Spleen (tissue), 7 donors: ENCODE results near the gene SEC23A.

Experiments
- POLR2AphosphoS5 ChIP-seq, 3 donors: sonication (generic); formaldehyde crosslinking; IDR thresholded peaks; one replicate each; pipeline ENCODE4 v1.5.1; 2017; ENCODE audit warnings: antibody characterized with exemption in 3 of 3
- TF ChIP-seq, protein P1 (sequence below), 11 experiments: fragments of 200-600 bp in 7 of 11; fragments of 450-650 bp in 4 of 11; sonication (generic) in 4 of 11; IDR thresholded peaks in 8 of 11; conservative IDR thresholded peaks in 3 of 11; 1 replicate in 7 of 11; 2 replicates in 4 of 11; pipeline versions ENCODE4 v1.4.0 to v1.8.0; 2016 to 2021; ENCODE audit warnings: antibody characterized with exemption in 11 of 11, inconsistent platforms in 4 of 11, mild to moderate bottlenecking in 1 of 11
- donor health status: DM: no; HTN: no; CAD: no; lungs with moderate emphysema.
- donor health status: DM: no; HTN: no; CAD: no.
- donor health status: DM: no; HTN: no; CAD: no.

DNA sequence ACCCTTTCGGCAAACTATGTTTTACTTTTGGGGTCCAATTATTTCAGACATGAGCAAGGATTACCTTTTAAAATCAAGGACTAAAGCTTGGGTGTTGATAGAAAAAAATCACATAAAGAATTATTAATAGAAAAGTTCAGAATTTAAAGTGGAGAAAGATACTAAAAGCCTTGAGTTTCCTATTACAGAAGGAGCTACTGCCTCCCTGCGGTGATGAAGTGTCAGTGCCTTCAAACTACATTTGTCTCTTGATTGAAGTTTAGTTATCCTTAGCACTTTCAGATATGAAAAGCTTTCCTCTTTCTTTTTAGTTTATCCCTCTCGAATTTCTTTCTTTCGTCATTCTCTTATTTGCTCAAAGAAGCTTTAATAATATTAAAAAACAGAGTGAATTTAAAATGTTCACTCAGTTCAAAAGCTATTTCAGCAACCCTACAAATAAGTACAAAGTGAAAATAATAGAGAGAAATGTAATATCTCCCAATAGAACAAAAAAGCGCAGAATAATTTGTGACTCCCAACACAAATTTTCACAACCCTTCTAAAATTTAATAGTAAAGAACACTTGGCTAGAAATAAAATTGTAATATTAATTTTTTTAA lies 87.6 kb downstream of the SEC23A start:
- TF ChIP-seq, protein P1, sequence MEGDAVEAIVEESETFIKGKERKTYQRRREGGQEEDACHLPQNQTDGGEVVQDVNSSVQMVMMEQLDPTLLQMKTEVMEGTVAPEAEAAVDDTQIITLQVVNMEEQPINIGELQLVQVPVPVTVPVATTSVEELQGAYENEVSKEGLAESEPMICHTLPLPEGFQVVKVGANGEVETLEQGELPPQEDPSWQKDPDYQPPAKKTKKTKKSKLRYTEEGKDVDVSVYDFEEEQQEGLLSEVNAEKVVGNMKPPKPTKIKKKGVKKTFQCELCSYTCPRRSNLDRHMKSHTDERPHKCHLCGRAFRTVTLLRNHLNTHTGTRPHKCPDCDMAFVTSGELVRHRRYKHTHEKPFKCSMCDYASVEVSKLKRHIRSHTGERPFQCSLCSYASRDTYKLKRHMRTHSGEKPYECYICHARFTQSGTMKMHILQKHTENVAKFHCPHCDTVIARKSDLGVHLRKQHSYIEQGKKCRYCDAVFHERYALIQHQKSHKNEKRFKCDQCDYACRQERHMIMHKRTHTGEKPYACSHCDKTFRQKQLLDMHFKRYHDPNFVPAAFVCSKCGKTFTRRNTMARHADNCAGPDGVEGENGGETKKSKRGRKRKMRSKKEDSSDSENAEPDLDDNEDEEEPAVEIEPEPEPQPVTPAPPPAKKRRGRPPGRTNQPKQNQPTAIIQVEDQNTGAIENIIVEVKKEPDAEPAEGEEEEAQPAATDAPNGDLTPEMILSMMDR (IDR thresholded peaks at IDR 0.05 in 8 of 11, conservative IDR thresholded peaks at IDR 0.05 in 3 of 11) = peak in 10 of 11 experiments; percentile 24 to 79 (median 64)
- TF ChIP-seq POLR2AphosphoS5 (IDR thresholded peaks at IDR 0.05) = no peak
